Fibroblast of pulmonary artery (primary cell): ENCODE data around the gene CYBA.

Experiments
- DNase-seq: peaks from one replicate; pipeline ENCODE4 v3.0.0-alpha.2; 2010; ENCODE audit warnings: low read depth
- H3K4me3 ChIP-seq: replicated peaks from 2 replicates; pipeline ENCODE4 v1.5.1; 2011; ENCODE audit warnings: low read depth, mild to moderate bottlenecking, control low read depth, low read length, moderate library complexity
- TF ChIP-seq, protein P1 (sequence below): IDR thresholded peaks from 2 replicates; pipeline ENCODE4 v1.5.1; 2011; ENCODE audit warnings: mild to moderate bottlenecking, control low read depth, low read length, inconsistent platforms; ENCODE audit errors: missing control alignments

CYBA gene

DNA sequence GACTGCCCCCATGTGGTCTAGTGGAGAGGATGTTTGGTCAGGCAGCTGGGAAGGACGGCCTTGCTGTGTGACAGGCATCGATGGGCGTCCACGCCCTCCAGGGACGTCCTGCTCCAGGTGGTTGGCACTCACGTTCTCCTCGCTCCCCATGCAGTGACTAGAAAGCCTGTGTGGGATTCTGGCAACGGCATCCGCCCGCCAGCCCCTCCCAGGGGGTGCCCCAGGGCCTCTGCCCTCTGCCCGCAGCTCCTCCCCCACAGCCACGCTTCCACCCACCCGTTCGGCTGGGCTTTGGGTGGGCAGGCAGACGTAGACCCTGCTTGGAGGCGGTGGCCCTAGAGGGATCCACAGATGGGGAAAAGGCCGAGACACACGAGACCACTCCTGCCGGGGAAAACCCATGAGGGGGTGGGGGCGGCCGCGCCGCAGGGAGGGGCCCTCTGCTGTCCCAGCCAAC lies 17.1 kb downstream of the CYBA start:
- TF ChIP-seq, protein P1, sequence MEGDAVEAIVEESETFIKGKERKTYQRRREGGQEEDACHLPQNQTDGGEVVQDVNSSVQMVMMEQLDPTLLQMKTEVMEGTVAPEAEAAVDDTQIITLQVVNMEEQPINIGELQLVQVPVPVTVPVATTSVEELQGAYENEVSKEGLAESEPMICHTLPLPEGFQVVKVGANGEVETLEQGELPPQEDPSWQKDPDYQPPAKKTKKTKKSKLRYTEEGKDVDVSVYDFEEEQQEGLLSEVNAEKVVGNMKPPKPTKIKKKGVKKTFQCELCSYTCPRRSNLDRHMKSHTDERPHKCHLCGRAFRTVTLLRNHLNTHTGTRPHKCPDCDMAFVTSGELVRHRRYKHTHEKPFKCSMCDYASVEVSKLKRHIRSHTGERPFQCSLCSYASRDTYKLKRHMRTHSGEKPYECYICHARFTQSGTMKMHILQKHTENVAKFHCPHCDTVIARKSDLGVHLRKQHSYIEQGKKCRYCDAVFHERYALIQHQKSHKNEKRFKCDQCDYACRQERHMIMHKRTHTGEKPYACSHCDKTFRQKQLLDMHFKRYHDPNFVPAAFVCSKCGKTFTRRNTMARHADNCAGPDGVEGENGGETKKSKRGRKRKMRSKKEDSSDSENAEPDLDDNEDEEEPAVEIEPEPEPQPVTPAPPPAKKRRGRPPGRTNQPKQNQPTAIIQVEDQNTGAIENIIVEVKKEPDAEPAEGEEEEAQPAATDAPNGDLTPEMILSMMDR, result peak; percentile 35
- no peak overlapping the region for H3K4me3 ChIP-seq

DNA sequence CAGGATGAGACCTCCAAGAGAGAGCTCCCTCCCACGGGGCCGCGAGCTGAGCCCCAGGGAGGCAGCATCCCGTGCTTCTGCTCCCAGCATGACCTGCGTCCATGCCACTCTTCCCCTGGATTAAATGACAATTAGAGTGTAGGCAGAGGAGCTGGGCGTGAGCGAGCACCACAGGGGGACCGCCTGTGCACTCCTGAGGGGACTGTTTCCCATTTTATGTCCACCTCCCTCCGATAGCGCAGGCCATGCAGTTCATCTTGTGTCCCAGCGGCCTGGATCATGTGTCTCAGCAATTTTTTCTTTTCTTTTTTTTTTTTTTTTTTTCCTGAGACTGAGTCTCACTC lies 18.3 kb downstream of the CYBA start:
- DNase-seq, result no peak
- TF ChIP-seq, protein P1, result no peak
- H3K4me3 ChIP-seq, result no peak overlapping the region

More for the DNA sequence above, 17.1 kb downstream of the CYBA start:
- DNase-seq, result peak; percentile 31

DNA sequence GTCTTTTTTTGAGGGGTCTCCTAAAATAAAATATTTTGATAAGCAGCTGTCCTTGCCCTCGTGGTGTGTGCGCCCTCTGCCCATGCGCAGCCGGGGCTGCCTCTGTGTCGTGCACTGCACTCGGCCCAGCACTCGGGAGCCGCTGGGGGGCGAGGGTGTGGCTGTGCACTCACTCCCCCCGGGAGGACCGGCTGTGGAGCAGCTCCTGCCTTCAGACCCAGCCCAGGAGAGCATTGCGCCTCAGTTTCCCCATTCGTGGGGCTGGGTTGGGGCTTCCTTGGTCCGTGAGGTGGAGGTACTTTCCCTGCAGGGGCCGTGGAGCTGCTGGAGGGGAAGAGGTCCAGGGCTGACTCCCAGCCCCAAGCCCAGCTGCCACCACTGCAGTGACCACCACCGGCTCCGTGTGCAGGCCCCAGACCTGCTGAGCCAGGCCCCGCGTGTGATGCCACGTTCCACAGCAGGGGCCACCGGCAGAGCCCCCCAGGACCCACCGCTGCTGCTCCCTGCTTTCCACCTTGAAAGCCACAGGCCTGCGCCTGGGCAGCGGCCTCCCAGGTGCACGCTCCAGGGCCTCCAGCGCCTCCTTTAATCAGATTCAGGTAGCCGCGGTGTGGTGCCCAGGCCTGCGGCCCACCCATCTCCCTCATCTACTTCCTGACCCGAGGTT lies 18.8 kb downstream of the CYBA start:
- TF ChIP-seq, protein P1, result no peak
- DNase-seq, result no peak
- no peak overlapping the region for H3K4me3 ChIP-seq

DNA sequence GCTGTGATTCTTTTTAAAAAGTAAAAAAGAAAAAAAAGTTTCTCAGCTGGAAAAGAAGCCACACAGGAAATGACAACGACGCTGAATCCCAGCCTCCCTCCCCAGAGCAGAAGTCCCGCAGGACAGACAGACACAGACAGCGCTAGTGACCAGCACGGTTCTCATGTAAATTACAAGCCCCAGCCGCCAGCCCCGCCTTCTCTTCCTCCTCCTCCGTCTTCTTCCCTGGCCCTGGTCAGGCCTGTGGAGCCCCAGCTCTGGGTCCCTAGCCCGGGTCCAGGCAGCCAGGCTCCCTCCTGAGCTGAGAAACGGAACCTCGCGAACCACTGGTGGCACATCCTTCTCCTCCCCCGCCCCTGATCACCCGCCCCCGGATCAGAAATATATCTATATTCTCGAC lies 19.5 kb downstream of the CYBA start:
- DNase-seq, result no peak
- no peak overlapping the region for H3K4me3 ChIP-seq

DNA sequence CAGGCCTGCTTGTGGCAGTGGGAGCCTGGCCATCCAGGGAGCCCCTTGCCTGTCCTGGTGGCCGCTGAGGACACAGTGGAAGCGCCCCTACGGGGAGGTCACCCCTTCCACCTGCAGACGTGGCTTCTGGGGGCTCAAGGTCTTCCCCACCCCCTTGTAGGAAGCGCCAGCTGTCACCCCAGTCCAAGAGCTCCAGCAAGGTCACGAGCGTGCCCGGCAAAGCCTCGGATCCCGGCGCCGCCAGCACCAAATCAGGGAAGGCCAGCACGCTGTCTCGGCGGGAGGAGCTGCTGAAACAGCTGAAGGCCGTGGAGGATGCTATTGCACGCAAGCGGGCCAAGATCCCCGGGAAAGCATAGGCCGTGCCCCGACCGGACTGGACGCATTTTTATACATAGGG lies 19.9 kb downstream of the CYBA start:
- DNase-seq, result no peak
- no peak overlapping the region for H3K4me3 ChIP-seq
- TF ChIP-seq, protein P1, result no peak

More for the DNA sequence above, 19.5 kb downstream of the CYBA start:
- TF ChIP-seq, protein P1, result no peak

DNA sequence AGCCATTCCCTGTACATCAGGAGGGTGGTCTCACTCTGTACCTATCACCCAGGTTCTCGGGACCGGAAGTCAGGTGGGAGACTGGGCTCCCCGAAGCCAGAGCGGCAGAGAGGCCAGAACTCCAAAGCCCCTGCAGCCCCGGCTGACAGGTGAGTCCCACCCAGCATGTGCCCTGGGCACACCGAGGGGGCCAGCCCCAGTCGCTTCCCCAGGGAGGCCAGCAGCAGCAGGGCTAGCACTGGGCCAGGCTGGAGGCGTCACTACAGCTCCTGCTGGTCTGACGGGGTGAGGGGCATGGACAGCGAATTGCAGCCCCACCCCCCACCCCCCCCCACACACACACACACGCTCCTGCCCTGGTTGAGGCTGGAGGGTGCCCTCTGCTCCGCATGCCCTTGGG lies 20.4 kb downstream of the CYBA start:
- TF ChIP-seq, protein P1, result no peak
- no peak overlapping the region for H3K4me3 ChIP-seq
- no peak for DNase-seq

DNA sequence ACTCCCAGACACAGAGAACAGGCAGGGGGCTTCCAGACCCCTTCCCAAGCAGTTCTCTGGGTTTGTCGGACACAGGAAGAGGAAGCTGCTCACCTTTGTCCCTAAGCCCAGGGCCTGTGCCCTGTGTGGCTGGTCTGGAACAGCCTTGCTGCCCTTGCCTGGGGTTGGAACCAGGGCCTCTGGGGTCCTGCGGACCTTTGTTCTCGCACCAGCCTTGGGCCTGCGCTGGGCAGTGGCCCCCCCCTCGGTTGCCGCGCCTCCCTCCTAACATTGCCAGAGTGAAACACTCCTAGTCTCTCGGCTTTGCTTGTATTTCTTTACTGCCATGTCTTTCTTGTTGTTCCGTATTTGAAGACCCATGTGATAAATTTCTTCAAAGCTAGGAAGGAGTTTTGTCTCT lies 21.0 kb downstream of the CYBA start:
- no peak overlapping the region for H3K4me3 ChIP-seq
- TF ChIP-seq, protein P1, result no peak
- no peak for DNase-seq
